Neutrophil (primary cell): ENCODE results near the gene PES1.

Experiments used
- H3K27ac ChIP-seq: fragments of 200-600 bp; sonication (generic); 2 replicates; pipeline ENCODE4 v1.5.1; 2016; ENCODE audit warnings: mild to moderate bottlenecking, moderate library complexity
- H3K27me3 ChIP-seq: fragments of 200-600 bp; sonication (generic); 2 replicates; pipeline ENCODE4 v1.6.0; 2016; ENCODE audit warnings: mild to moderate bottlenecking
- H3K36me3 ChIP-seq: fragments of 200-600 bp; sonication (generic); 2 replicates; pipeline ENCODE4 v1.5.1; 2017
- H3K4me1 ChIP-seq, 2 experiments: fragments of 200-600 bp in 1 of 2; sonication (generic) in 1 of 2; 1 replicate in 1 of 2; 2 replicates in 1 of 2; pipeline versions ENCODE4 v1.5.1 to v1.6.1; 2013 to 2016; ENCODE audit warnings: low read depth in 1 of 2, low read length in 1 of 2, mild to moderate bottlenecking in 1 of 2, moderate library complexity in 1 of 2; ENCODE audit not compliant: control insufficient read depth in 1 of 2, insufficient read depth in 1 of 2
- H3K4me3 ChIP-seq, 2 experiments: fragments of 200-600 bp in 1 of 2; sonication (generic) in 1 of 2; 1 replicate in 1 of 2; 2 replicates in 1 of 2; pipeline ENCODE4 v1.5.1; 2013 to 2016; ENCODE audit warnings: low read depth in 1 of 2, low read length in 1 of 2, mild to moderate bottlenecking in 1 of 2, moderate library complexity in 1 of 2
- H3K9me3 ChIP-seq: fragments of 200-600 bp; sonication (generic); 2 replicates; pipeline ENCODE4 v1.5.1; 2016
- TF ChIP-seq, protein P1 (sequence below): fragments of 200-600 bp; sonication (generic); IDR thresholded peaks from 2 replicates; pipeline ENCODE4 v1.5.1; 2016; ENCODE audit warnings: antibody characterized with exemption

PES1 gene

DNA sequence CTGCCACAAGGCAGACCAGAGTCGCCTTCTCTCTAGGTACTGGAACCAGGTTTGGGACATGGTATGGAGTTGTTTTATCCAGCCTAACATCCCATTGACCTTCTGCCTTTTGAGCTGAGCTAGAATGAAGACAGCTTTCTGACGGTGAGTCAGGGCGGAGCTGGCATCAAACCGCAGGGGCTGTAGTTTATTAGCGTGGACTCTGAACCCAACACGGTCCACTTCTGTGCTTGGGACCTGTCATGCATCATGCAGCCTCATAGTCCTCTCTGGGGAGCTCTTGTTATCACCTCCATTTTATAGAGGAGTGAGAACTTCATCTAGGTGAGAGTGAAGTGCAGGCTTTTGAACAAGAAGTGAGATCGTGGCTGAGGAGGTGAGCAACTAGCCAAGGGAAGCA, 25.6 kb downstream of the PES1 start:
- Histone ChIP-seq H3K27ac (no peak overlapping the region), H3K36me3 (no peaks in the 10 kb centered on the region), H3K4me3 (no peak overlapping the region), H3K4me1 (no peaks in the 10 kb centered on the region), H3K27me3 (peaks cover 3% of the 10 kb centered on the region), H3K9me3 (no peaks in the 10 kb centered on the region)
- TF ChIP-seq, protein P1, sequence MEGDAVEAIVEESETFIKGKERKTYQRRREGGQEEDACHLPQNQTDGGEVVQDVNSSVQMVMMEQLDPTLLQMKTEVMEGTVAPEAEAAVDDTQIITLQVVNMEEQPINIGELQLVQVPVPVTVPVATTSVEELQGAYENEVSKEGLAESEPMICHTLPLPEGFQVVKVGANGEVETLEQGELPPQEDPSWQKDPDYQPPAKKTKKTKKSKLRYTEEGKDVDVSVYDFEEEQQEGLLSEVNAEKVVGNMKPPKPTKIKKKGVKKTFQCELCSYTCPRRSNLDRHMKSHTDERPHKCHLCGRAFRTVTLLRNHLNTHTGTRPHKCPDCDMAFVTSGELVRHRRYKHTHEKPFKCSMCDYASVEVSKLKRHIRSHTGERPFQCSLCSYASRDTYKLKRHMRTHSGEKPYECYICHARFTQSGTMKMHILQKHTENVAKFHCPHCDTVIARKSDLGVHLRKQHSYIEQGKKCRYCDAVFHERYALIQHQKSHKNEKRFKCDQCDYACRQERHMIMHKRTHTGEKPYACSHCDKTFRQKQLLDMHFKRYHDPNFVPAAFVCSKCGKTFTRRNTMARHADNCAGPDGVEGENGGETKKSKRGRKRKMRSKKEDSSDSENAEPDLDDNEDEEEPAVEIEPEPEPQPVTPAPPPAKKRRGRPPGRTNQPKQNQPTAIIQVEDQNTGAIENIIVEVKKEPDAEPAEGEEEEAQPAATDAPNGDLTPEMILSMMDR = no peak

DNA sequence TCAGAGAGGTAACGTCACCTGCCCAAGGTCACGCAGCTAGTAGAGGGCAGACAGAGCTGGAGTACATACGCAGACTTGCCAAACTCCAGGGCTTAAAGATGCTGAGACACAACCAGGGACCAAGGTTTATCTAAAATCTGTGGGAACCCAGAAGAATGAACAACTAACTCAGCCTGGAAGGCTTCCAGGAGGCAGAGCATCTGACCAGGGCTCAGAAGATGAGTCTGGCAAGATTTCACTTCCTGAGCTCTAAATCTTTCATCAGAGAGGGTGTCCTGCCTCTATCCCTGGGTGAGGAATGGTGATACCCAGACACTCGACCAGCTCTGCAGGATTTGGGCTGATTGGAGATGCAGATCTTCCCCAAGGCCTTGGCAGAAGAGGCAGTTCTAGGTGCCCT, 26.4 kb downstream of the PES1 start:
- H3K27ac ChIP-seq = no peak overlapping the region
- H3K9me3 ChIP-seq = no peaks in the 10 kb centered on the region
- TF ChIP-seq, protein P1 = no peak
- H3K4me1 ChIP-seq = no peaks in the 10 kb centered on the region
- H3K27me3 ChIP-seq = no peaks in the 10 kb centered on the region
- no peak overlapping the region for H3K4me3 ChIP-seq
- H3K36me3 ChIP-seq = no peaks in the 10 kb centered on the region

DNA sequence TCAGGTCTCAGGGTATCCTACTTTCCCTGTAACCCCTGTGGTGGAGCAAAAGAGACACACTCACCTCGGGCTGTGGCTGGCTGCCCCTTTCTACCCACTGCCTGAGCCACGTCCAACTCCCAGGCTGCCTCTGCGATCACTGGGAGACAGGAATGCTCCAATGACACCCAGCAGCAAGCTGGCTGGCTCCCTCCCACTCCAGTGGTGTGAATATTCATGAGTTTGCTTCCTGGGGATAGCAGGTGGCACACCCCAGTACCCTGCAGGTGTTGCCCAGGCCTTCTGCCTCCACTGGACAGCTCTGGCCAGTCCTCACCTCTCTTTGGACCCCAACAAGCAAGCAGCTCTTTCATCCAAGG, 27.0 kb downstream of the PES1 start:
- no peak overlapping the region for H3K27ac ChIP-seq
- H3K4me3 ChIP-seq = no peak overlapping the region
- H3K9me3 ChIP-seq = no peaks in the 10 kb centered on the region
- TF ChIP-seq, protein P1 = no peak
- H3K36me3 ChIP-seq = no peaks in the 10 kb centered on the region
- H3K27me3 ChIP-seq = no peaks in the 10 kb centered on the region
- H3K4me1 ChIP-seq = no peaks in the 10 kb centered on the region

DNA sequence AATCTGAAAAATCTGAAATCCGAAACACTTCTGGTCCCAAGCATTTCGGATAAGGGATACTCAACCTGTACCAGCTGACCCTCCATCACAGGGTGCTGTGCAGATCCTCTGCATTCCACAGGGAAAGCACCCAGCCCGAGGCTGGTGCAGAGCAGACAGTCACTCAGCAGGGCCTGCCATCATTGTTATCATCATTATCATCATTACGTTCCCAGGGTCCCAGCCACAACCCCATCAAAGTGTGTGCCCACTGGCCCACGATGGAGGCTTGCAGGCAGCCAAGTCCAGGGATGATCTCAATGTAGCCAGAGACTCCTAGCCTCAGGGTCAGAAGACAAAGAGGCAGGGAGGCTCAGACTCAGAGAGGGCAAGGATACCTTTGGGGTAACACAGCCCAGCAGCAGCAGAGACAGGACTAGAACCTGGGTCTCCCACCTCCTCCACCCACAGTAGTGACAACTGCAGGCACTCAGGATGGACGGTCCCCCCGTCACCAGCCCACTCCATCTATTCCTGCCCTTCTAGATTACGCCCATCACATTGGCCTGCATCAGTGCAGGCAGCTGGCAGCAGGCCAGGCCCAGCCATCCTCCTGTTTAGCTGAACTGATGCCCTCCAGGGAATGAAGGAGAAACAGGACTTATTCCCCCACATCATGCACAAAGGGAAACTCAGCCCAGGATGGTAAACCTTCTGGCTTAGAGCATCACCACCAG, 27.5 kb downstream of the PES1 start:
- Histone ChIP-seq H3K27ac (no peak overlapping the region), H3K36me3 (no peaks in the 10 kb centered on the region), H3K27me3 (no peaks in the 10 kb centered on the region), H3K4me1 (no peaks in the 10 kb centered on the region), H3K9me3 (no peaks in the 10 kb centered on the region), H3K4me3 (no peak overlapping the region)
- TF ChIP-seq, protein P1 = no peak

DNA sequence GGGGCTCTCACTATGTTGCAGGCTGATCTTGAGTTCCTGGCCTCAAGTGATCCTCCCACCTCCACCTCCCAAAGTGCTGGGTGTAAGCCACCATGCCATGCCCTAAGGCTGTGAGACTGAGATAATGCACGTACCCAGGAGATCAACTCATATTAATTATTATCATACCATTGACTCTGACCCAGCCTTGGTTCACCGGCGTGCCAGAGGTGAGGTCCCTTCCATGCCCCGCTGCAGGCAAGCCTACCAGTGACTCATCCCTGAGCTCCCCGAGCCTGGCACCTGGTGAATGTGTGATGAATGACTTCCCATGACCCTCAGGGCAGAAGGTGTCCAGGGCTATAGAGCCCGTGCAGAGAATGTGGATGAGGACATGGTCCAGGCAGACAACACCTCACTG, 29.3 kb downstream of the PES1 start:
- Histone ChIP-seq H3K4me3 (no peak overlapping the region), H3K4me1 (no peaks in the 10 kb centered on the region), H3K36me3 (no peaks in the 10 kb centered on the region), H3K27me3 (no peaks in the 10 kb centered on the region), H3K27ac (no peak overlapping the region), H3K9me3 (no peaks in the 10 kb centered on the region)
- TF ChIP-seq, protein P1 = no peak
